ENCODE data around the gene LOXL3.

LOXL3 gene

DNA sequence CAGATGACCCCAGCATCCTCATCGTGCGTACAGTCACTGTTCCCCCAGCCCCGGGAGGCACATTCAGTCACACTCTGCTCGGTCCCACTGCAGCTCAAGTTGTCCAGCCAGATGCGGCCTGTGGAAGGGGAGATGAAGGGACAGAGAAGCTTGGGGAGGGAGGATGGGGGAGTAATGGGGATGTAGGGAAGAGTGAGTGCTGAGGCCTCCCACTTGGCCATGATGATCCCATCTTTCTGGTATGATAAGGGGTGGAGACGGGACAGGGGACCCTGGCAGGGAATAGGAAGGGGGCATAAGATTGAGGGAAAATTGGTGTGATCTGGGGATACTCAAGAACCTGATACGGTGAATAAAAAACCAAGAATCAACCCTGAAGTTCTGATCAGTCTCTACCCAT, 3.5 kb downstream of the LOXL3 start:
- DNase-seq (ENCODE audit: low spot score), result no peak

DNA sequence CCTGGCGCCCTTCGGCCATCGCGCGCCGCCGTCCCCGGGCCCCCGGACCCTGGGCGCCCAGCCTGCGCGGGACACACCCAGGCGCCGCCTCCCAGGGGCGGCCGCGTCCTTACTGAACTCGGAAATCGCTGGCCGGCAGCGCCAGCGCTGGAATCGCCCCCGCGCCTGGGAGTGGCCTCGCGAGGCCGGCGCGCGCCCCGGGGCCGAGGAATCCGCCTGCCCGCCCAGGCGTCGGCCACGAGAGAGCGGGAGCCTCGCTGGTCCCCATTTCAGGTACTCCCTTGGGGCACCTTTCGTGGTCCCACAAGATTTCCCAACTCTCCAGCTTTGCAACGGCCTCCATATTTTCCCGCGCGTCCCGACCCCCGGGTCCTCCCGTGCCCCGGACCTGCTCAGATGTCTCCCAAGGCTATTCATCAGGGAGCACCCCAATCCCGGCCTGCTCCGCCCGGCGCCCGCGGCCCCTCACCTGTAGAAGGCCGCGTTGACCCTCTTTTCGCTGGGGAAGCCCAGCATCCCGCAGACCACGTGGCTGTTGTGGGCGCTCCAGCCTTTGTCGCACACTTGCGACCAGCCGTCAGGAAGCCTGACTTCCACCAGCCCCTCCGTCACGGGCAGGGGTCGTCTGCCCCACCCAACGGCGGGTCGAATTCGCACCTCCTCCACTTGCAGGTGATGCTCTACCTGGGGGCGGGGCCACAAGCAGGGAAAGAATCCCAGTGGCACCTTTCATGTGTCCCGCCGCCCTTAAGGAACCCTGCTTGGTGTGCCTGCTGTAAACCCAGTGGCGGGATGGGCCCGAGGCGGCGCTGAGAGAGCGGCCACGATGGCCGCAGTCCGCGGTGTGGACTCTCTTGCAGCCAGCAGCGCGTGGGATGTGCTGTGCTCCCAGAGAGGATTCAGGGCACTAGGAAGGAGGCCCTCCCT, 4.6 kb downstream of the LOXL3 start:
- DNase-seq (ENCODE audit: low spot score), result peak; percentile 75

DNA sequence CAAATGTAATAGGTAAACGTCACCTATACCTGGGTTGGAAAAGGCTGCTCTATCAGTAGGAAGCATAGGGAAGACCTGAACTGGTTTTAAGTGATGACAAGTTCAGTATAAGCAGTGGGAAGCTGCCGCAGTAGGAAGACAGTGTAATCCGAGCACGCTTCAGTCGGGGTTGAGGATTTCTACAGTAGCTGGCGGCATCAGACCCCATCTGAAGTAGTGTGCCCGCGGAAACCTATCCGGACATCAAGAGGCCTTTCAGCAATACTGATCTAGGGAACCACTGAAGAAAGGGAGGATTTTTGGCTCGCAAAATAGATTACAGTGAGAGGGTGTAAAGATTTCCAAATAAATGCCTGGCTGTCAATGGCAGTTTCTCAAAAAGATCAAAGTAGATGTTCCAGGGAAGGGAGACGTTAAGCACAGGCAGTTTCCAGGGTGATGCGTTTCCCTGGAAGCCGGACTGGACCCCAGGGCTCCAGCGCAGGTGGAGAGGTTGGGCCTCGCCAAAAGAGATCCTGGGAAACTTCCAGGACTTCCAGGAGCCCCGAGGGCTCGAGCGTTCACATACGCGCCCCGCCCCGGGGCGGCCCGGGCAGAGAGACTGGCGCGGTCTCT, 5.3 kb downstream of the LOXL3 start:
- no peak for DNase-seq (ENCODE audit: low spot score)

DNA sequence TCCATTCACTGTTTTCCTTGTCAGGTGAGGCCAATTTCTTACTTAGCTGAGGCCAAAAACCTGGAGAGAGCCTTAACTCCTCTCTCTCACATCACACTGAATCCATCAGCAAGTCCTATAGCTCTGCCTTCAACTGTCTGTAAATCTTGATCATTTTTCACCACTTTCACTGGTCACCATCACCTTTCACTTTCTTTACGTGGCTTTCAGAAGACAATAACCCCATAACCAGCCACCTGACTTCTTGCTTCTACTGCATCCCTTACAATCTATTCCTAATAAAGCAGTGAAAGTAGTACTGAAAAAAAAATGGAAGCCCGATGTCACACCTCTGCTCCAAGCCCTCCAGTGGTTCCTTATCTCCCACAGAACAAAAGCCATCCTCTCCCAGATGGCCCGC, 7.7 kb downstream of the LOXL3 start:
- no peak for DNase-seq (ENCODE audit: low spot score)

DNA sequence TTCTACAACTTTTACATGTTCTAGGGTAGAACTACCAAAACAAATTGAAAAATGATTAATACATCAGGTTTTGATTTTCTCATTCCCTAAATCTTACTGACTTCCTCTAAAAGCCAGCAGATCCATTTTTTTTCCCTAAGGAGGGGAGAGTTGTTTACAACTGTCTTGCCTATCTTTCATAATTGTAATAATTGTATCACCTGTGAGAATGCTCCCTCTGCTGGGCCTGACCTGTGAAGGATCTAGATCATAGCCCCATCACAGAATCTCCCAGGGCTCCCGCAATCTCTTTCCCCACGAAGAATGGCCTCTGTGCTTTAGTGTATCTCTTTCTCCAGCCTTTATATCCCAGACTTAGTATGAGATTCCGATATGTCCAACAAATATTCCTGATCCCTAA, 9.1 kb downstream of the LOXL3 start:
- DNase-seq (ENCODE audit: low spot score), result no peak

DNA sequence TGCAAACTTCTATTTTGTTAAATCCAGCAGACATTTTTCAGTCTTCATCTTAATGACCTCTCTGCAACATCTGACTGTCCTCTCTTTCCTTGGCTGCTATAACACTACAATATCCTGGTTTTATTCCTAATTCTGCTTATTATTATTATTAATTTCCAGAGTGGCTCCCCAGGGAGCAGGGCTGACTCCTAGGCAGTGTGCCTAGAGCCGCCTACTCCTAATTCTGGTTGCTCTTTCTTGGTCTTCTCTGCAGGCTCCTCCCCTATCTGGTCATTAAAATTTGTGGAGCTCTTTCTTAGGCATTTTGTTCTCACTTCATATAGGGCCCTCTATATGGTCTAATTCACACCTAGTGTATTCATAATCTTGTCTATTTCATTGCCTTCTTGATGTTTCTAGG, 10.8 kb downstream of the LOXL3 start:
- no peak for DNase-seq (ENCODE audit: low spot score)

DNA sequence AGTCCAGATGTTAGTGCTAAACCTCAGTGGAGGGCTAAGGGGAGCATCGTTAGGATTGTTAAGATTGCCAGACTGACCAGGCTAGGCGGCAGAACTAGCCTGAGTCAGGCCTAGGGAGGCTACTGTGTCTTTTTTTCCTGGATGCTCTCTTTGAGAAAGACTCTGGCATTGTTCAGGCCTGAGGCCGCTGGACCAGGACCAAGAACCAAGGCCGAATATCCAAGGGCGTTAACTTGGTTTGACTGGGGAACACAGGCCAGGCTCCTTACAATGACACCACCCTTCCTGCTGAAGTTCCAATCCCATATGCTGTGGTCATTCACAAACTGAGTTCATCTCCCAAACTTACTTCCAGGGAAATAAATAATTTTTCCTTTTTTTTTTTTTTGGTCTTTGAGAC, 13.5 kb downstream of the LOXL3 start:
- no peak for DNase-seq (ENCODE audit: low spot score)

DNA sequence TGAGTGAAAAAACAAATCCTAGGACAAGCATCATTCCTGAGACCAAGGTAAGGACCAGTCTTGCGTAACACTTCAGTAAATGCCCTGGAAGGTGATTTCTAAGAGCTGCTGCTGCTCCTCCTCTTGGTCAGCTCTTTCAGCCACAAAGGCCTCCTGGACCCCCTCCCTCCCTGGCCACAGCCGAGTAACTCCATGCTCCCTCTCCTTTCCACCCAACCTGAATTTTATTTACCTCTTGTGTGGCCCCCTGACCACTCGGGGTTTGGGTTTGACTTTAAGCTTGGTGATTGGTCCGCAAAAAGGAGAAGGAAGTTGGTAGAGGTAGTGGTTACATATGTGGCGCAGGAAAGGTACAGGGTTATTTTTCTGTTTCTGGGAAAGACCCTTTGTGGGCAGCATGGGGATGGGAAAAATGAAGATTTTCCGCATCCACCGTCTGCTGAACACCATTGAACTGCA, 14.8 kb downstream of the LOXL3 start:
- no peak for DNase-seq (ENCODE audit: low spot score)

DNA sequence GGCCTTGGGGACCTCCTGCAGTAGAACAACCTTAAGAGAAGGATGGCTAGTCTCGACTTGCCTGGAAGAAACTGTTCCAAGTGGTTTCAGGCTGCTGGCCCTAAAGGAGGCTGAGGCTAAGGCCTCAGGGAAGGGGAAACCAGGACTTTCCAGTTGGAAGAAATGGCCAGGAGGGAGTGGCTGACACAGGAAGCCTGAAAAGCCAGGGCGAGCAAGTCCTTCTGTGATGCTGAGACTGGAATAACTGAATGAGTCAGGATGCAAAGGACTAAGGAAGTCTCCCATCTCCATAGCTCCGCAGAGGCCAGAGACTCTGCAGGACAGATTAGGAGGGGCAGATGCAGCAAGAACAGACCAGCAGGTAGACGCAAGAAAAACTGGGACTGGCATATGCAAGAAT, 16.6 kb downstream of the LOXL3 start:
- no peak for DNase-seq (ENCODE audit: low spot score)

DNA sequence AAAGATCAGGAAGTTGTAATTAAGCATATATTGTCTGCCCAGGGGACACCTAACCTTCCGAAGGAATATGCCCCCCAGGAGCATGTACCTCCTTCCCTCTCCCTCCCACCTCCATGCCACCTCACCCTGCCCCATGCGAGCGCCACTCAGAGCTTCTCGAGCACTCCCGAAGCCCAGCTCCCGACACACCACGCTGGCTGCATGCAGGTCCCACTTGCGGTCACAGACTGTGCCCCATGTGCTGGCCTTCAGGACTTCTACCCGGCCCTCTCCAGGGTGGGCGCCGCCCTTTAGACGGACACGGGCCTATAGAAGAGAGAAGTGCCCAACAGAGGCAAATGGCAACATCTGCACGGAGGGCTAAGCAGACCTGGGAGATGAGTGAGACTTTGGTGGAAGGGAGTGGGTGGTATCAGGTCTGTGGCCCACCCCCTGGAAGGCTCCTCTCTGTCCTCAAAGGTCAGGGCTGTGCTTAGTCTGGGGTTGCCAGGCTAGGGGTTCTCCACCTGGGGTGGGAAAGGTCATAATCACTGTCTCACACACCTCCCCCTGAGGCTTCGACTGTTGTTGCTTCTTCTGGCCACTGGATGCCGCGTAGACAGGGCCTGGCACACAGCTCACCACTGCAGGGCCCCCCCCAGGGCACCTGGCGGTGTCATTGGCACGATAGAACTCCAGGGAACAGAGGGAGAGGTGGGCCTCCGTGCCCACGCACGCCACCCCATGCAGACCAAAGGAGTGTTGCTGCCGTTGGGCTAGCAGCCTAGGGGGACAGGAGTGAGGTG, 17.4 kb downstream of the LOXL3 start:
- DNase-seq (ENCODE audit: low spot score), result no peak

DNA sequence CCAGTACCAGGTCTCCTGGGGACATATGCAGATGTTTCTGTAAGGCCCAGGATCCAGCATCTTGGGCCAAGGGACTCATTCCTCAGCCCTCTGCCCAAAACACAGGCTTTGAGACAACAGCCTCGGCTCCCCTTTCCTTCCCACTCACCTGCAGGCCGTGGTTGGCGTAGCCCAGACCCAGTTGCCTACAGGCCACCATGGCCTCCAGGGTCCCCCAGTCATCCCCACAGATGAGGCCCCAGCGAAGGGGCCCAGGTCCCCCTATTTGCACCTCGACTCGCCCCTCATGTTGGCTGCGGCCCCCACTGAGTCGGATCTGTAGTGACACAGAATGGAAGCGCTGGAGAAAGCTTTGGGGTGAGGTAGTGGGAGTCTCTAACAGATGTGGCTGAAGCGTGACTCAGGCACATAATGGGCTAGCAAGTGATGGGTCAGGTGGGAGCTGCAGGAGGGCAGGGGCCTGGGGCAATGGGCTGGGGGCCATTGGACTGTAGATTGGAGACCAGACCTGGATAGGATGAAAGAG, 18.2 kb downstream of the LOXL3 start:
- no peak for DNase-seq (ENCODE audit: low spot score)

DNA sequence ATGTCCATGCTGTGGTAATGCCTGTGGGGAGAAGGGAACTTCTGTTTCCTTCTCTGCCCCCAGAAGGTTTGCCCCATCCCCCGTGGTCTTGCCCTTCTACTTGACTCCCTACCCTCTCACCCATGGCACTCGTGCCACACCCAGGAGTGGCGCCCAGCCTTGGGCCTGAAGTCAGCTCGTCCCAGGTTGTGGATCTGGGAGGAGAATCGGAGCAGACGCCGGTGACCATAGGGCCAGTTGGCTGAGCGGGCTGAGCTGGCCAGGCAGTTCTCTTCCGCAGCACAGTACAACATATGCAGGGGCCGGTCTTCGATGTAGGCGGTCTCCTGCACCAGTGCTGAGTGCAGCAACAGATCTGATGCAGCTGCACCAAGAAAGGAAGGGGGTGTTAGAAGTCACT, 19.3 kb downstream of the LOXL3 start:
- no peak for DNase-seq (ENCODE audit: low spot score)

DNA sequence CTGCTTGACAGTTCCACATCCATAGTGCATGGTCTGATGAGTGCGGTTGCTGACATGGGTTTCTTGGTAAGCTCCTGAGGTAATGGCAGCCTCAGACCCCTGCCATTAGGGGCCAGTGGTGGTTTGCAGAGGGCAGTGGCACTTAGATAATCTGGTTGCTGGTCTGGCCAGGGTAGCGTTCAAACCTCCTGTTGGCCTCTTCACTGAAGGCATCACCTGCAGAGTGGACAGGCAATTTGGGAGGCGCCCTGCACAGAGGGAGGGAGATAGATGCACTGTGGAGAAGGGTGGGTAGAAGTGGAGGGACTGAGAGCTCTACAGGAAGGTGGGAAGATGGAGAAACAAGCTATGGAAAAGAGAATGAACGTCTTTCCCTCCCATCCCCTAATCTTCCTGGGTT, 20.3 kb downstream of the LOXL3 start:
- DNase-seq (ENCODE audit: low spot score), result no peak

DNA sequence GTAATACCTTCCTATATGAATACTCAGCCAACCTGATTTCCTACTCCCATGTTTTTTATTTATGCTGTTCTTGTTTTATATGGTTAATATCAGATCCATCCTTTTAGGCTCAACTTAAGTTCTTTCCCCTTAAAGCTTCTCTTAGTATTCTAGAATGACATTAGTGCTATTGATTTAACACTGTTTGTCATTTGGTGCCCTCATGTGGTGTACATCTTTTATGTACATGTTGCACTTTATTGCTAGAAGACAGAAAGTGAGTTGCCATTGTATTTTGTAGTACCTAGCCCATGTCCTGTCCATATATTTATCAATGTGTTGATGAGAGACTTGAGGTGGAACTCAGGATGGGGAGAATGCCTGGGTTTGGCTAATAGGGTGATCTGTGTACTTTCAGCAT, 21.5 kb downstream of the LOXL3 start:
- DNase-seq (ENCODE audit: low spot score), result peak; percentile 40

DNA sequence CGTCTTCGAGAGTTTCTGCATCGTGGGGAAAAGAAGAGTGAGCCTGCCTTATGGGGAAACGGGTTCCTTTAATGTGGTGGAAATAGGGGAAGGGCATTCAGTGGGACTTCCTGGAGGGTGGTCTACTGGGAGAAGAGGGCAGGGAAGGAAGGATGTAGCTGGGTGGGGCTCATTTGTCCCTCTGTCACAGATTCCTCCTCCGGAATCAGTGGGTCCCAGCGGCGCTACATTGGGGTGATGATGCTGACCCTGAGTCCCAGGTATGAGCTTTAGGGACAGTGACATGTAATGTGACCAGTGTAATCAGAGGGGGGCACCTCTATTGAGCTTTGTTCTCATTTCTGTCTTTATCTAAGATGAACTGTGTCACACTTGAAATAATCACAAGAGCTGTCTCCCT, 22.1 kb downstream of the LOXL3 start:
- no peak for DNase-seq (ENCODE audit: low spot score)

DNA sequence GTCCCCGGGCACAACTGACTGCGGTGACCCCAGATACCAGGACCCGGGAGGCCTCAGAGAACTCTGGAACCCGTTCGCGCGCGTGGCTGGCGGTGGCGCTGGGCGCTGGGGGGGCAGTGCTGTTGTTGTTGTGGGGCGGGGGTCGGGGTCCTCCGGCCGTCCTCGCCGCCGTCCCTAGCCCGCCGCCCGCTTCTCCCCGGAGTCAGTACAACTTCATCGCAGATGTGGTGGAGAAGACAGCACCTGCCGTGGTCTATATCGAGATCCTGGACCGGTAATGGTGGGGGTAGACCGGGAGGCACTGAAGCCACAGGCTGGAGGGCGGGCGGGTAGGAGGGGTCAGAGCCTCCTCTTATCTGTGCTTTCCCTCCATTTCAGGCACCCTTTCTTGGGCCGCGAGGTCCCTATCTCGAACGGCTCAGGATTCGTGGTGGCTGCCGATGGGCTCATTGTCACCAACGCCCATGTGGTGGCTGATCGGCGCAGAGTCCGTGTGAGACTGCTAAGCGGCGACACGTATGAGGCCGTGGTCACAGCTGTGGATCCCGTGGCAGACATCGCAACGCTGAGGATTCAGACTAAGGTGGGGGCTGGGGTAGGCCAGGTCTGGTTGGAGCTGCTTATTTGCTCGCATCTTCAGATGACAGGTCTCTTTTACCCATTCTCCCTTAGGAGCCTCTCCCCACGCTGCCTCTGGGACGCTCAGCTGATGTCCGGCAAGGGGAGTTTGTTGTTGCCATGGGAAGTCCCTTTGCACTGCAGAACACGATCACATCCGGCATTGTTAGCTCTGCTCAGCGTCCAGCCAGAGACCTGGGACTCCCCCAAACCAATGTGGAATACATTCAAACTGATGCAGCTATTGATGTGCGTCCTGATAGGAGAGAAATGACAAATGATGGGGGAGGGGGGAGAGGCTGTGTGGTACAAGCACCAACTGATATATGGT, 23.2 kb downstream of the LOXL3 start:
- peak; percentile 75 for DNase-seq (ENCODE audit: low spot score)

DNA sequence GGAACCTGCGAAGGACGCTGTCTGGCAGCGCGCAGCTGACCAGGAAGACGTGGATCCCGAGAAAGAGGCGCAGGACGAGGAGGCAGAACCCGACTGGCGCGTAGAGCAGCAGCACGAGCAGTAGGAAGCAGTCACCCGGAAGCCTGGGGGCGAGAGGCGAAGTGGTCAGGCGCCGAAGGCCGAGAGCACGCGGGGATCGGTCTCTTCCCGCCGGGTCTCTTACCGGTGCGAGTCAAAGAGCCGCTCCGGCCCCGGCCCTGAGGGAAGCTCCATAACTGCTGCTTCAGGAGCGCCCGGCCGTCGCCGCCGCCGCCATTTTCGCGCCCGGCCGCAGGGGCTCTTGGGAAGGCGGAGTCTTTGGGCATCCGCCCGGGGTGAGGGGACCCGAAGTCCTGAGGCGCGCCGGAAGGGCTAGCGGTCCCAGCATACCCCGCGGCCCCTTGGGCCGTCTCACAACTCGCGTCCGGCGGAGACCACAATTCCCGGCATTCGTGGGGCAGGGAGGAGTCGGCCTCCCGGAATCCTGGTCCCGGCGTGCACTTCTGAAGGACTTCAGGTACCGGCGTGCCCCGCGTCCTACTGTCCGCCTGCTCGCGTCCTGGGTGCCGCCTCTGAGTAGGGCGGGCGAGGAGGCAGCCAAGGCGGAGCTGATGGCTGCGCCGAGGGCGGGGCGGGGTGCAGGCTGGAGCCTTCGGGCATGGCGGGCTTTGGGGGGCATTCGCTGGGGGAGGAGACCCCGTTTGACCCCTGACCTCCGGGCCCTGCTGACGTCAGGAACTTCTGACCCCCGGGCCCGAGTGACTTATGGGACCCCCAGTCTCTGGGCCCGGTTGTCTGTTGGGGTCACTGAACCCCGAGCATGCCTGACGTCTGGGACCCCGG, 24.1 kb downstream of the LOXL3 start, which contains the start of the genes AUP1 and HTRA2:
Gene AUP1, minus strand, starts transcription at position 350 of the 882 bp plus-strand sequence. Its CDS starts 77 bp downstream, at position 273.
Gene HTRA2, plus strand, starts transcription at position 577 of the 882 bp plus-strand sequence. Its CDS starts 74 bp downstream, at position 651.
- DNase-seq (ENCODE audit: low spot score), result peak; percentile 100

DNA sequence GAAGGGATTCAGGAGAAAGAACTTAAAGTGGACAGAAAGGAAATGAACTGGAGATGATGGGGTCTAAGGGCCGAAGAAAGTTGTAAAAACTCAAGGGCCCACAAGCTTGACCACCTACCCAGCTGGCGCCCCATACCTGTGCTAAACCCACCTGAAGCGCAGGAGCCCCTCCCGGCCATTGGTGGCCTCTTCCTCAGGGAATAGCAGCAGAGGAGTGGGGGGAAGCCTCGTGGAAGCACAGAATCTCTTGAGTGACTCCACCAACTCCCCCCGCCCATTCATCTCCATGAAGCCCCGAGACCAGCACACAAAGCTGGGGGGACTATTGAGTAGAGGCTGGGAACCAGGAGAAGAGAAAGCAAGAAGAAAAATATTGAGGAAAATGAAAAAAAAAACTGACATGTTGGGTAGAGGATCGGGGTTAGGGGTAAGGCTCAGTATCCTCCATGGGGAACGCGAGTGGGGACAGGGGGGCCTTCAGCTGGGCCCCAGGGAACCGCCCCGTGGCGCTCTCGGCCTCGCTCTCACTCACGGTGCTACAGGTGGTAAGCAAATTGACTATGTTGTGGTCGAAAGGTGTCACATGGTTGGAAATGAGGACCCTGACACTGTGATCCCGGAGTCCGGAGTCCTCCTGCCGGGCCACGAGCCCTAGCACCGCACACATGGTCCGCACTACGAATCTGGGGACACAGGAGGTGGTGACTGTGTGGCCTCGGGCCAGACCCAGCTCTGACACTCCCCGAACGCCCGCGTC, 25.0 kb downstream of the LOXL3 start:
- DNase-seq (ENCODE audit: low spot score), result no peak

DNA sequence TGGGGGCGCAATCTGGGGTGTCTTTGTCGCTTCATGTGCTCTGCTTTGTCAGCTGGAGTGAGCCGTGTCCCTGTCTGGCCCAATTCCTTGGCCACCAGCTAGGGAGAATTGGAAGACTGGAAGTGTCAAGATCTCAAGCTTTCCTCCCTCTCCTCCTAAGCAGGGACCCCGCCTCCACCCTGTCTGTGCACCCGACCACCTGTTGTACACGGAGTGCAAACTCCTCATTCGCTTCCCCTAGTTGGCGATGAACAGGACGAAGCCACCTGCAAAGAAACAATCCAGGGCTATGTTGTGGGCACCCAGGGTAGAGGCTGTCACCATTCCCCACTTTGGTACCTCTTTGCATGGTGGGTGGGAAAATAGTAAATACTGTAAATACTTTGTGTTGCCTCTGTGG, 26.0 kb downstream of the LOXL3 start:
- no peak for DNase-seq (ENCODE audit: low spot score)

Measured in hepatic stellate cell (primary cell).